BLaER1 (cell line): ENCODE results near the gene SLC38A7.
"Not testable (repeated sequence)": the region's sequence is repeated elsewhere in the genome, so short reads cannot be mapped to it uniquely, and the experiment has no call there.

Experiments used
- H3K27ac ChIP-seq: shearing (Covaris generic); formaldehyde crosslinking; 2 replicates; pipeline ENCODE4 v1.8.1; 2022
- H3K27me3 ChIP-seq: shearing (Covaris generic); formaldehyde crosslinking; 2 replicates; pipeline ENCODE4 v1.8.1; 2022
- H3K36me3 ChIP-seq: shearing (Covaris generic); formaldehyde crosslinking; 2 replicates; pipeline ENCODE4 v1.8.1; 2022
- H3K4me1 ChIP-seq: shearing (Covaris generic); formaldehyde crosslinking; 2 replicates; pipeline ENCODE4 v1.8.1; 2022
- H3K4me2 ChIP-seq: shearing (Covaris generic); formaldehyde crosslinking; 2 replicates; pipeline ENCODE4 v1.8.1; 2022
- H3K4me3 ChIP-seq: shearing (Covaris generic); formaldehyde crosslinking; 2 replicates; pipeline ENCODE4 v1.8.1; 2022
- H3K9ac ChIP-seq: shearing (Covaris generic); formaldehyde crosslinking; 2 replicates; pipeline ENCODE4 v1.8.1; 2022
- H3K9me3 ChIP-seq: shearing (Covaris generic); formaldehyde crosslinking; 2 replicates; pipeline ENCODE4 v1.8.1; 2022
- H4K20me1 ChIP-seq: shearing (Covaris generic); formaldehyde crosslinking; 2 replicates; pipeline ENCODE4 v1.8.1; 2022
- Cebpa-rat ChIP-seq: shearing (Covaris generic); IDR thresholded peaks from 2 replicates; pipeline ENCODE4 v1.8.1; 2022

SLC38A7 gene

GRCh38 chr16:58638148-58639036 is 46.2 kb downstream of the SLC38A7 start:
- no peaks in the 10 kb centered on the region for H3K36me3 ChIP-seq
- no peak overlapping the region for H3K27ac ChIP-seq
- no peak overlapping the region for H3K9ac ChIP-seq
- no peak overlapping the region for H3K4me3 ChIP-seq
- H3K9me3 ChIP-seq, result no peaks in the 10 kb centered on the region
- H3K4me1 ChIP-seq, result no peaks in the 10 kb centered on the region
- TF ChIP-seq Cebpa-rat, result no peak
- H3K4me2 ChIP-seq, result no peak overlapping the region
- no peaks in the 10 kb centered on the region for H4K20me1 ChIP-seq
- no peaks in the 10 kb centered on the region for H3K27me3 ChIP-seq

DNA sequence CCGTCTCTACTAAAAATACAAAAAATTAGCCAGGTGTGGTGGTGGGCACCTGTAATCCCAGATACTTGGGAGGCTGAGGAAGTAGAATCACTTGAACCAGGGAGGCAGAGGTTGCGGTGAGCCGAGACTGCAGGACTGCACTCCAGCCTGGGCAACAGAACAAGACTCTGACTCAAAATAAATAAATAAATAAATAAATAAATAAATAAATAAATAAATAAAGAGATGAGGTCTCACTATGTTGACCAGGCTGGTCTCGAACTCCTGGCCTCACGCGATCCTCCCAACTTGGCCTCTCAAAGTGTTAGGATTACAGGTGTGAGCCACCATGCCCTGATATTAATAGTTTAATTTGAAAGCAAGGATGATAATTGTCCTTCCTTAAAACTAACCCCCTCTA is 47.5 kb downstream of the SLC38A7 start:
- not testable (repeated sequence) for H3K9ac ChIP-seq, H3K27ac ChIP-seq, H3K9me3 ChIP-seq, H3K4me1 ChIP-seq, H3K27me3 ChIP-seq, H3K4me3 ChIP-seq, H3K36me3 ChIP-seq, H3K4me2 ChIP-seq, H4K20me1 ChIP-seq

DNA sequence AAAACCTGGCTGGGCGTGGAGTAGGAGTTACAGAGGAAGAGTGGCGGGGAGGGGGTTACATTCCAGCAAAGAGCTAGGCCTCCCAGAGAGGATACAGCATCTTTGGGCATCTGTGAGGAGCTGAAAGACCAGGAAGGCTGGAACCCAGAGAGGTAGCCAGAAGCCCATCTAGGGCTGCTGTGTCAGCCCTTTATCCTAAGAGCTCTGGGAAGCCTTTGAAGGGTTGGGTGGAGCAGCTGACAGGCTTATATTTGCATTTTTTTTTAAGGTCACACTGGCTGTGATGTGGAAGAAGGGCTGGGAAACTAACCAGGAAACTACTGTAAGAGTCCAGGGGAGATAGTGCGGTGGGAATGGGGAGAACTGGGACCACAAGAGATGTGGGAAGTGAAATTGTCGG is 48.1 kb downstream of the SLC38A7 start:
- H3K27ac ChIP-seq, result no peak overlapping the region
- no peaks in the 10 kb centered on the region for H3K9me3 ChIP-seq
- no peaks in the 10 kb centered on the region for H3K36me3 ChIP-seq
- no peak for TF ChIP-seq Cebpa-rat
- no peak overlapping the region for H3K4me2 ChIP-seq
- H3K4me3 ChIP-seq, result no peak overlapping the region
- H3K9ac ChIP-seq, result no peak overlapping the region
- no peaks in the 10 kb centered on the region for H3K27me3 ChIP-seq
- H3K4me1 ChIP-seq, result no peaks in the 10 kb centered on the region
- no peaks in the 10 kb centered on the region for H4K20me1 ChIP-seq

DNA sequence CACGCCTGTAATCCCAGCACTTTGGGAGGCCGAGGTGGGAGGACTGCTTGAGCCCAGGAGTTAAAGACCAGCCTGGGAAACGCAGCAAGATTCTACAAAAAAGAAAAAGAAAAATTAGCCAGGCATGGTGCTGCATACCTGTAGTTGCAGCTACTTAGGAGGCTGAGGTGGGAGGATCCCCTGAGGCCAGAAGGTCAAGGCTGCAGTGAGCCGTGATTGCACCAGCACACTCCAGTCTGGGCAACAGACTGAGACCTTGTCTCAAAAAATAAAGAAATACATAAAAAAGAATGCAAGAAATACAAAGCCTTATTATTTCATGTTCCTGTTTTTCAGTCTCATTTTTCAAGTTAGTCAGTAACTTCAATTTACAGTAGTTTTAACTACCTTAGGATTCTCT is 49.1 kb downstream of the SLC38A7 start:
- Histone ChIP-seq H3K27me3 (no peaks in the 10 kb centered on the region), H3K9ac (no peak overlapping the region), H4K20me1 (no peaks in the 10 kb centered on the region), H3K36me3 (no peaks in the 10 kb centered on the region), H3K9me3 (no peaks in the 10 kb centered on the region), H3K4me1 (peaks cover 4% of the 10 kb centered on the region), H3K27ac (no peak overlapping the region), H3K4me2 (no peak overlapping the region), H3K4me3 (no peak overlapping the region)
- no peak for TF ChIP-seq Cebpa-rat

GRCh38 chr16:58634265-58634802 is 50.2 kb downstream of the SLC38A7 start:
- no peak overlapping the region for H3K9ac ChIP-seq
- no peak for TF ChIP-seq Cebpa-rat
- H3K36me3 ChIP-seq, result no peaks in the 10 kb centered on the region
- H3K4me2 ChIP-seq, result no peak overlapping the region
- H3K9me3 ChIP-seq, result no peaks in the 10 kb centered on the region
- H3K27ac ChIP-seq, result no peak overlapping the region
- no peaks in the 10 kb centered on the region for H3K27me3 ChIP-seq
- H3K4me3 ChIP-seq, result no peak overlapping the region
- peaks cover 5% of the 10 kb centered on the region for H3K4me1 ChIP-seq
- peaks cover under 1% of the 10 kb centered on the region; the same call in 1 of the 2 replicates for H4K20me1 ChIP-seq

DNA sequence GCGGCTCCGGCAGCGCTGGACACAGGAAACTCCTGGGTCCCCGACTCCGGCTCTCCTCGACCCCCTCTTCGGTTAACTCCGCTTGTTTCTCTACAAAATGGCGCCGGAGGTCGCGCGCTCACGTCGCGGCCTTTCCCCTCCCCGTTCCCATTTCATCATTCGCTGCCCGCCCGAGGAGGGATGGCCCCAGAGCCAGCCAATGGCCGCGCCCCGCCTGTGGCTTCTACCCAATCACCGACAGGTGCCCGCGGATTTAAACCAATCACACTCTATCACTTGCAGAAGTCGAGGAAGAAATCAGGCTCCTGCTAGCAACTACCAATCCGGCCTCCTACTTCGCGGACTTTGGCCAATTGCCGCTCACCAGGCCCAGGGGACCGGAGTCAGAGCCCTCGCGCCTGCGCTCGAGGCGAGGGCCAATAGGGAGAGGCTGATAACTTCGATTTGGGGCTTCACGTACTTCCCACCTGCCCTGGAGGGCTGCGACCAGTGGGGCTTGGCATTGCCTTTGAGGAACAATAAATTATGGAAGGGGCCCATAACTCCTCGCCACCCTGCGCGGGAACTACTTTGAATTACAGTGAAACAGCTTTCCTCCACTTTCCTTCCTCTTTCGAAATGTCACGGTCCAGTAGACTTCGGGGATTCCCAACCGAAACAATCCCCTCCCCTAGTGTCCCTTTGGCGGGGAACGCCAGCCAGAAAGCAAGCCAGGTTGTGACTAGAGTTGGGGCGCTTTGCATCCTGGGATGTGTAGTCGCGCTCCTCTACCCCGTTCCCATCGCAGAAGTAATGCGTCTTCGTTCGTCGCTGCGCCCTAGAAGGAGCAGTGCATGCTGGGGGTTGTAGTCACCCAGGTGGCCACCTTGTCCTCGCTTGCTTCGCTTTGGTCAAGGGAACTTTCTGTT is 54.6 kb downstream of the SLC38A7 start, which contains the start of gene CNOT1:
Gene CNOT1, minus strand, starts transcription at position 94 of the 908 bp plus-strand sequence. CDS start 30,489 bp downstream, outside the sequence.
- H3K9me3 ChIP-seq, result no peaks in the 10 kb centered on the region
- peaks cover 44% of the 10 kb centered on the region for H4K20me1 ChIP-seq
- peaks cover 30% of the 10 kb centered on the region for H3K4me1 ChIP-seq
- H3K9ac ChIP-seq, result peak within 1 kb of the TSS; percentile 99
- peak within 1 kb of the TSS; percentile 99 for H3K27ac ChIP-seq
- TF ChIP-seq Cebpa-rat, result 0 out of 2 replicates have a peak, but pooled peaks have one; percentile 25
- H3K4me3 ChIP-seq, result peak within 1 kb of the TSS; percentile 100
- peak within 1 kb of the TSS; percentile 81 for H3K4me2 ChIP-seq
- peaks cover 15% of the 10 kb centered on the region for H3K36me3 ChIP-seq
- H3K27me3 ChIP-seq, result no peaks in the 10 kb centered on the region

DNA sequence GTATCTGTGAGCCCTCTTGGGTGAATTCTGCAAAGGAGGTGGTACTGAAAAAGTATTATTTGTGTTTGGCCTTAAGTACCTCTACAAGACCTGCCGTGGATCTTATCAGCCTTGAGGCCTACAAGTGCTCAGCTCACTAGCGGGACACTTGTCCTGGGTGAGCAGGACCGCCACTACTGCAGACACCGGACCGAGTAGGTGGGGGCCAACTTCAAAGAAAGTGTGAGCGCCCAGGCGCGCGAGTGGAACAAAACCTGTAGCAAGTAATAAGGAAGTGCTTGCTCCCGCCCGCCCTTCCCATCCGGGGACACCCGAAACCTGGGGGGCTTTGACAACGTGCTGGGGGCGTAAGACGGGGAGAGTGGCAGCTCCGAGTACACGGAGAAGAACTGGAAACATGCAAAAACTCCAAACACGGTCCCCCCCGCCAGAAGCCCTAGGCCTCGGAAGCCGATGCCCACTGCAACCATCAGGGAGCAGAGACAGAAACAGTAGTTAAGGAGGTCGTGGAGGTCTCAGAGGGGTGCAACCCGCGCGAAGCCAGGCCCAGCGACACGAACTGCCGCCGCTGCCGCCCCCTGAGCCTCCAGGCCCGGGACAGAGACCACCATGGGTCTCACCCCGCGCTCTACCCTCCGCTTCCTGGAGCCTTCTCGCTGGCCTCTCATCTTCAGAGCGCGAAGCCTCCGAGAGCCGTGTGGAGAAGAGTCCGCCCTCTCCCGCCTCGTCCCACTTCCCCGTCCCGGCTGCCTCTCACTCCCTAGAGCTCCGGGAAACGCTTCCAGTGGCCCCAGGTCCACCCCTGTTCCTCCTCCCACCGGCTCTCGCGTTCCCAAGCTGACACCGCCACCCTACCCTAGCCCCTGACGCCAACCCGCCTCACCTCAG is 55.5 kb downstream of the SLC38A7 start:
- H3K4me1 ChIP-seq, result peaks cover 30% of the 10 kb centered on the region
- H3K36me3 ChIP-seq, result peaks cover 24% of the 10 kb centered on the region
- no peaks in the 10 kb centered on the region for H3K27me3 ChIP-seq
- H3K27ac ChIP-seq, result peak overlapping the region; percentile 99
- H4K20me1 ChIP-seq, result peaks cover 53% of the 10 kb centered on the region
- peak overlapping the region; percentile 81 for H3K4me2 ChIP-seq
- peak overlapping the region; percentile 100 for H3K4me3 ChIP-seq
- H3K9ac ChIP-seq, result peak overlapping the region; percentile 99
- no peak for TF ChIP-seq Cebpa-rat
- H3K9me3 ChIP-seq, result no peaks in the 10 kb centered on the region

- Histone ChIP-seq H3K9me3 (no peaks in the 10 kb centered on the region), H3K36me3 (peaks cover 73% of the 10 kb centered on the region), H4K20me1 (peaks cover 98% of the 10 kb centered on the region)
Observed at GRCh38 chr16:58624209-58624608, 60.4 kb downstream of the SLC38A7 start.

DNA sequence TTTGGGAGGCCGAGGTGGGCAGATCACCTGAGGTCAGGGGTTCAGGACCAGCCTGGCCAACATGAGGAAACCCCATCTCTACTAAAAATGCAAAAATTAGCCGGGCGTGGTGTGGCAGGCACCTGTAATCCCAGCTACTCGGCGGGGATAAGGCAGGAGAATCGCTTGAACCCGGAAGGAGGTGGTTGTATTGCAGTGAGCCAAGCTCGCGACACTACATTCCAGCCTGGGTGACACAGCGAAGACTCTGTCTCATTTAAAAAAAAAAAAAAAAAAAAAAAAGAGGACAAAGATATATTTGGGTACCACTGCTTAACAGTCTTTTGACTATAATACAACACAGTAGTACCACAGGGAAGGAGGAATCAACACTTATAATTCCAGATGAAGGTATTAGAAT is 64.2 kb downstream of the SLC38A7 start:
- Histone ChIP-seq H3K4me1 (no peaks in the 10 kb centered on the region), H3K9ac (no peak overlapping the region), H3K27me3 (no peaks in the 10 kb centered on the region), H3K36me3 (peaks cover 93% of the 10 kb centered on the region), H3K9me3 (no peaks in the 10 kb centered on the region), H3K4me2 (no peak overlapping the region), H4K20me1 (peaks cover 92% of the 10 kb centered on the region), H3K27ac (no peak overlapping the region), H3K4me3 (no peak overlapping the region)
- TF ChIP-seq Cebpa-rat, result no peak

More at GRCh38 chr16:58624209-58624608, 60.4 kb downstream of the SLC38A7 start:
- Histone ChIP-seq H3K27ac (no peak overlapping the region), H3K9ac (no peak overlapping the region), H3K4me3 (no peak overlapping the region), H3K4me1 (peaks cover 25% of the 10 kb centered on the region), H3K4me2 (no peak overlapping the region), H3K27me3 (no peaks in the 10 kb centered on the region)
- TF ChIP-seq Cebpa-rat, result no peak
